Occipital lobe (tissue), 2 donors: ENCODE measurements around the gene ATG14. TPM values are rescaled to one million over a fixed set of nuclear protein-coding genes. Genes with fewer than 3 reads are reported as not detected.
"Not testable (repeated sequence)": the region's sequence is repeated elsewhere in the genome, so short reads cannot be mapped to it uniquely, and the experiment has no call there.

Source experiments
- DNase-seq: peaks from one replicate; lab custom pipeline; 2025; lab: John Stamatoyannopoulos, UW
- total RNA-seq: library from RNA; depleted of rRNA; stranded (reverse); fragments of >200 nt; gene quantifications from one replicate; pipeline ENCODE4 v1.2.3, GENCODE V29; 2014

Gene ATG14
- 22.6 TPM for total RNA-seq

DNA sequence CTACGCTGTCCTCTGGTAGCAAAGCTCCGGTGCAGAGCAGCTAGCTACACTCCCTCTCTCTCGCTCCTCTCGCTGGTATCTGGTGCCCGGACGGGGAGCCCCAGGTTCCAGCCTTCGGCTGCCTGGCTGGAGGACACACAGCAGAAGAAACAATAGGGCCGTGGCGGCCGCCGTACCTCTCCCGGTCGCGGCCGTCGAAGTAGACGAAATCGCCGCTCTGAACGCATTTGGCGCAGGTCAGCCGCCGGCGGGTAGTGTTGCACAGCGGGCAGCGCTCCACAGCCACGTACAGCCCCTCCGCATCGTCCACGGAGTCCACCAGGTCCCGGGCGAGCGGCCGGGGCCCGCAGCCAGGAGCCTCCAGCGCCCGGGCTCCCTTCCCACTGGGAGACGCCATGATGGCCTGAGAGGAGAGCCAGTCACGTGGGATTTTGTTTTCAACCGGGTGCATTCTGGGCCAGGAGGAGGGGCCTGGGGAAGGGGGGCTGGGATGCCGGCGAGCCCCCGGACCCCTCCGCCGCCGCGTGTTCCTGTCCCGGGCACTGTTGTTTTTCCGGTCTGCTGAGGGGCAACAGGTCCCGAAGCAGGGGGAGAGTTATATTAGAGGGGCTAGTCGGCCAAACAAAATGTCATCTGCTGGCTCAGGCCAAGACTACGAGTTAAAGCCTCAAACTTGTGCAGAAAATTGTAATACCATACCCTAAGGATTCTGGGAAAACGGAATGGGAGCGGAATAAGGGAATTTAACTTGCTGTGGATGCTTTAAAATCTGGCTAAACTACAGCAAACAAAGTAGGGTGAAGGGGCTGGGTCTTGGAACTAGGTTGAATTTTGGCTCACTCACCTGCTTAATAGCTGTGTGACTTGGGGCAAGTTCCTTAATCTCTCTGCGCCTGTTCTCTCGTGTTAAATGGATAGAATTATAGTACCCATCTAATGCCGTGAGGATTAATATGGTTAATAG lies at the start of gene ATG14:
Gene ATG14 (minus strand): TSS at position 405 of the 964 bp plus-strand sequence. CDS start 8 bp downstream, at position 397.
- peak; percentile 77 for DNase-seq

GRCh38 chr14:55458800-55459515 lies 47.3 kb upstream of the ATG14 start:
- no peak for DNase-seq

GRCh38 chr14:55457496-55457895 lies 45.9 kb upstream of the ATG14 start:
- no peak for DNase-seq

- not testable (repeated sequence) for DNase-seq
Measured at GRCh38 chr14:55456411-55456810, 44.8 kb upstream of the ATG14 start.

DNA sequence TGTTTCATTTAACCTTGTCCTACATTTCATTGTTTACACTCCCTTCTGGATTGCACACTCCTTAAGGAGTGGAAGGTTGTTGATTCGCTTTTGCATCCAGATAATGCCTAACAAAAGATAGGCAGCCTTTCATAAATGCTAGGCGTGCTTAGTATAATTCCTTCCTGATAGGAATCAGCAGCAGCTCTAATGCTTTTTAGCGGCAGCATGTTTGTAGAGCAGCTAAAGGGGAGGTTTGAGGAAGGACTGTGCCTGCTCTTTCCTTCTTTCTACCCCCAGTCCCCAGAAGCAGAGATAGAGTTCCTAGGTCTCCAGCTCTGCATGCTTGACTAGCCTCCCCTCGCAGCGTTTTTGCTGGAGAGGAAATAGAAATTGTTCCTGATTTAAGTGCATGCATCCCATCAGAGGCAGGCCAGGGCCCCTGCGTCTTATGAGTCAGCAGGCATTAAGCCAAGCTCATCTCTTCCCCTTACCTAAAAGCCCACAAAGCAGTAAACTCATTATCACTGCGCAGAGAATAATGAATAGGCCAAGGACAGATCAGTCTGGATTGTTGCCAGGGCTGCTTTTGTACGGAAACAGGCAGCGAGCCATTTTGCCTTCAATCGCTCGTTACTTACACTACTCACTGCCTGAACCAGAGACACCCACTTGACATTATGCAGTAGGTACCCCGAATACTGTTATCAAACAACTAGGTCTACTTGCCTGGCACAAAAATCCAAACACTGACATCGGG lies 42.8 kb upstream of the ATG14 start:
- no peak for DNase-seq

GRCh38 chr14:55451950-55452349 lies 40.3 kb upstream of the ATG14 start:
- DNase-seq = no peak

- DNase-seq = no peak
Measured at GRCh38 chr14:55451398-55451797, 39.8 kb upstream of the ATG14 start.

DNA sequence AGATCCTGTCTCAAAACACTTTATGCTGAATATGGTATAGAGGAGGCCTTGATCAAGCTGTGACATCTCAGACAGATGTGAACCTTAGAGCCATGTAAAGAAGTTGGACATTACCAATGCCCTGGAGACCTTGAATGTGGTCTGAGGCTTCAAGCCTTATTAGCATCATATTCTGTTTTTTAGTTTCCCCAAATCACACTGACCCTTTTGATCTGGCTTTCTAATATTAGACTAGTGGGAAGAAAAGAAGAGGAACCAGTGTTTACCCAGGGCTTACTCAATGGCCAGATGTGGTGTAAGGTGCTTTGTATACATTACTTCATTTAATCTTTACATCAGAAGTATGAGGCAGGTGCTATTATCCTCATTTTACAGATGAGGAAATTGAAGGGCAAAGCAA lies 39.4 kb upstream of the ATG14 start:
- no peak for DNase-seq

GRCh38 chr14:55450539-55450938 lies 38.9 kb upstream of the ATG14 start:
- DNase-seq = no peak

DNA sequence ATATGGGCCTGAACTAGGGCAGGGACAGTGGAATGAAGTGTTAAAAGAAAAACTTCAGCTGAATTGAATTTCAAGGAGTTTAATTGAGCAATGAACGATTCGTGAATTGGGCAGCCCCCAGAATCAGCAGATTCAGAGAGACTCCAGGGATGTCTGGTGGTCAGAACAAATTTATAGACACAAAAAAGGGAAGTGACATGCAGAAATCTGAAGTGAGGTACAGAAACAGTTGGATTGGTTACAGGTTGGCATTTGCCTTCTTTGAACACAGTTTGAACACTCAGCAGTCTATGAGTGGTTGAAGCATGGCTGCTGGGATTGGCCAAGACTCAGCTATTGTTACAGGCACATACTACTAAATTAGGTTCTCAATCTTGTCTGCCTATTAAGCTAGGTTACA lies 38.5 kb upstream of the ATG14 start:
- no peak for DNase-seq

DNA sequence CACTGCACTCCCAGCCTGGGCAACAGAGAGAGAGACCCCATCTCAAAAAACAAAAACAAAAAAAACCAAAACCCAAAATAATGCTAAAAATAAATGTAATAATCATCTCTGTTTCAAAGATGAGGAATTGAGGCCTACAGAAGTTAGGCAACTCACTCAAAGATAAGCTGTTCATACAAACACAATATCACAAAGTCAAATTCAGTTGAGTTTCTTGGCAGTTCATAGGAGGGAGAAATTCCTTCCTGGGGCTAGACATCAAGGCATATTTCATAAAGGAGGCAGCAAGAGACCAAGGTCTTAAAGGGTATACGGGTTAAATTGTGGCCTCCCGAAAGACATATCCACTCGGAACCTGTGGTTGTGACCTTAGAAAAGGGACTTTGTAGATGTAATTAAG lies 37.5 kb upstream of the ATG14 start:
- no peak for DNase-seq

- no peak for DNase-seq
Measured at GRCh38 chr14:55448141-55448614, 36.5 kb upstream of the ATG14 start.

DNA sequence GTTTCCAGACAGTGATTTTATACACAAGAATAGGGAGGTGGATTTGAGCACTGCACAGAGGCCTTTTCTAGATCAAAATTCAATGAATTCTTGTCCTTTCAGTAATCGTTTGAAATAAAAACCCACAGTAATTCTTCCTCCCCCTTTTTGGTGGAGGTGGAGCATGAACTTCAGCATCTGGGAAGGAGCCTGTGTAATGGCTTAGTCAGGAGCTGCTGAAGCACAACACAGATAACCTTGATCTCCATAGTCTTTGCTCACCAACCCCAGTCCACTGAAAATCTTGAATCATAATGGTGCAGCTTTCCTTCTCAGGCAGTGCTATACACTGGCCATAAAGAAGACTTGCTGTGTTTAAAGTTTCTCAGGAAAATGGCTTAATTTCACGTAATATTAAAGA lies 35.2 kb upstream of the ATG14 start:
- no peak for DNase-seq

- DNase-seq = no peak
Measured at GRCh38 chr14:55446127-55446736, 34.6 kb upstream of the ATG14 start.

- no peak for DNase-seq
Measured at GRCh38 chr14:55441286-55441685, 29.7 kb upstream of the ATG14 start.

- DNase-seq = no peak
Measured at GRCh38 chr14:55440385-55440784, 28.8 kb upstream of the ATG14 start, which contains the start of gene TBPL2. Gene TBPL2 (minus strand): TSS chr14:55440616. CDS start chr14:55440449, 167 bp downstream.

DNA sequence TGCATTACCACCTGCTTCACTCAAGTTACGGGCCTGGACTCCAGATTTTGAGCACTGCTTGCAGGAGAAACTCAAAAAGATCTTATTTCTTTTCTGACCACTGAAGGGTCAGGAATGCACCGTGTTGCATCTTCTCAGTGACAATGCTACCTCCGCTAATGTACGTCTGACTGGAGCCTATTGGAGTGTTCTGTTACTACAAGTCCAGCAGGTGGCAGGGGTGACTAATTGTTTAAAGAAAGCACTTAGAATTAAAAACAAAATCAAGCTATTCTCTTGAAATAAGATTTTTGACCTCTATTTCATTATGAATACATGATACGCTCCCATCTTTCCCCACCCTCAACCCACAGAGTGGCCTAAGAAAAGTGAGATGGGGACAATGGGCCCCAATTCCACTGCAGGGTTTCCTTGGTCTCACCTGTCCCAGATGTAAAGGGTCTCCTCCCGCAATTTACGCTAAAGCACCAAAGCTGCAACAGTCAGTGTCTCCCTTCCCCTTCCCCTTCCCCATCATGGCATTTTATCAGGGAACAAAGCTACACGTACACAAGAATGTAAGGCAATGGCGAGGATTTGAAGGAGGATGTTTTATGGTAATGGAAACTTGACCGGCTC lies 26.5 kb upstream of the ATG14 start:
- DNase-seq = no peak

GRCh38 chr14:55436931-55437330 lies 25.3 kb upstream of the ATG14 start:
- no peak for DNase-seq

- no peak for DNase-seq
Measured at GRCh38 chr14:55436519-55436918, 24.9 kb upstream of the ATG14 start.

DNA sequence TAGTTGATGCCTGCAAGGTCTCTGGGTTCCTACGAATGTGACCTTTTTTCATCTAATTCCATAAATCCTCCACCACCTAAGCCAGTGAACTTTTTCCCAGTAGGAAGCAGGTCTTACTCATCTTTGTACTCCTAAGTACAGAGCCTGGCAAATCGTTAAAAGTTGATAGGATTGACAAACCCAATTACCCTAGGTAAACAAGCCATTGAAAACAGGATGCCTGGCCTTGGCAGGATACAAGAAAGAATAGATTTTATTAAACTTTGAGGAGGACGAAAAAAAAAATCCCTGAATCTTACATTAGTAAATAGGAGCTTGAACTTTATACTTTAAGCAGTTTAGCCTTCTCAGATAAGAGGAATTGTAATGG lies 23.2 kb upstream of the ATG14 start:
- DNase-seq = no peak
